GM18507 (cell line): Measurements from ENCODE around the gene GATC.
"Not testable (repeated sequence)": the region's sequence is repeated elsewhere in the genome, so short reads cannot be mapped to it uniquely, and the experiment has no call there.

ENCODE experiments used
- DNase-seq: peaks from one replicate; pipeline ENCODE4 v3.0.0; 2011; ENCODE audit warnings: low read depth; ENCODE audit not compliant: insufficient read length; ENCODE audit errors: extremely low spot score
- FAIRE-seq: peaks from 2 replicates; lab custom pipeline; 2011; peaks lifted over from hg19 to GRCh38; lab: Jason Lieb, UNC

Gene GATC

GRCh38 chr12:120468325-120468820 is 22.1 kb downstream of the GATC start:
- peak; percentile 49 for FAIRE-seq
- DNase-seq = no peak

- DNase-seq = peak; percentile 38
- no peak for FAIRE-seq
These were observed 22.7 kb downstream of the GATC start for GRCh38 chr12:120468821-120469449.

GRCh38 chr12:120469450-120470149 is 23.4 kb downstream of the GATC start, which contains the start of gene SRSF9:
SRSF9 (minus strand) TSS chr12:120469748; CDS start chr12:120469609, 139 bp downstream.
- peak; percentile 87 for FAIRE-seq
- peak; percentile 100 for DNase-seq

GRCh38 chr12:120470150-120470784 is 24.0 kb downstream of the GATC start:
- DNase-seq (no peak), FAIRE-seq (no peak)

- DNase-seq (no peak), FAIRE-seq (no peak)
These were observed 26.3 kb downstream of the GATC start for GRCh38 chr12:120472521-120472920.

GRCh38 chr12:120473807-120474615 is 27.8 kb downstream of the GATC start:
- DNase-seq = no peak
- no peak for FAIRE-seq

GRCh38 chr12:120474616-120474960 is 28.3 kb downstream of the GATC start:
- DNase-seq (no peak), FAIRE-seq (no peak)

- FAIRE-seq = no peak
- DNase-seq = no peak
These were observed 29.4 kb downstream of the GATC start for GRCh38 chr12:120475643-120476042.

- FAIRE-seq (no peak), DNase-seq (no peak)
These were observed 33.2 kb downstream of the GATC start for GRCh38 chr12:120479458-120479857.

- DNase-seq (no peak), FAIRE-seq (no peak)
These were observed 34.0 kb downstream of the GATC start for GRCh38 chr12:120480211-120480610.

- DNase-seq (no peak), FAIRE-seq (no peak)
These were observed 35.0 kb downstream of the GATC start for GRCh38 chr12:120481022-120481767.

- FAIRE-seq = no peak
- no peak for DNase-seq
These were observed 37.4 kb downstream of the GATC start for GRCh38 chr12:120483621-120484020.

- DNase-seq (no peak), FAIRE-seq (no peak)
These were observed 40.0 kb downstream of the GATC start for GRCh38 chr12:120485961-120486881.

GRCh38 chr12:120487552-120487951 is 41.3 kb downstream of the GATC start:
- not testable (repeated sequence) for DNase-seq, FAIRE-seq

GRCh38 chr12:120488057-120488640 is 41.9 kb downstream of the GATC start:
- no peak for DNase-seq
- FAIRE-seq = no peak

GRCh38 chr12:120489018-120489417 is 42.8 kb downstream of the GATC start:
- FAIRE-seq (no peak), DNase-seq (no peak)

GRCh38 chr12:120490325-120490724 is 44.1 kb downstream of the GATC start:
- DNase-seq = no peak
- no peak for FAIRE-seq
